ENCODE measurements around the gene C19orf12. TPM values are rescaled to one million over a fixed set of nuclear protein-coding genes. Genes with fewer than 3 reads are reported as not detected.

The C19orf12 gene
- total and polyA plus RNA-seq, 2 donors (not counting 3 experiments of a cell fraction or from before 2014, with no cell fraction given): 20.4 to 22.9 TPM

DNA sequence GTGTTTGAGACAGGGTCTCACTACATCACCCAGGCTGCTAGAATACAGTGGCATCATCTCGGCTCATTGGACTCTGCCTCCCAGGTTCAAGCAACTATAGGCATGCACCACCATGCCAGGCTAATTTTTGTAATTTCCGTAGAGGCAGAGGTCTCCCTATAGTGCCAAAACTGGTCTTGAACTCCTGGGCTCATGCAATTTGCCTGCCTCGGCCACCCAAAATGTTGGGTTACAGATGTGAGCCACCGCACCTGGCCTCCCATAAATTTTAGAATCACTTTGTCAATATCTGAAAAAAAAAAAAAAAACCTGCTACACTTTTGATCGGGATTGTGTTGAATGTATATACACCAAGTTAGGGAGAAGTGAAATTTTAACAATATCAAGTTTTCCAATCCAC lies 61.7 kb downstream of the C19orf12 start:
- no peak overlapping the region for H3K4me3 ChIP-seq (replicated peaks in 1 of 3; ENCODE audit: insufficient read depth in 1 of 3, low read depth in 1 of 3, low read length in 3 of 3)
- no peak overlapping the region for H3K27ac ChIP-seq (ENCODE audit: insufficient read depth, low read depth, low read length)
- FAIRE-seq (no peak), DNase-seq (ENCODE audit: low read depth, low spot score) (no peak)
- H3K4me2 ChIP-seq (ENCODE audit: insufficient read depth, low read length): no peak overlapping the region
- no peak overlapping the region for H3K9ac ChIP-seq (replicated peaks; ENCODE audit: extremely low read depth, insufficient read depth, low read length)
- intact Hi-C loops (cut with micrococcal nuclease): no loop called here
- peaks cover 0 to 18% of the 10 kb centered on the region in 2 experiments for H3K27me3 ChIP-seq (ENCODE audit: control insufficient read depth in 2 of 2, insufficient read depth in 2 of 2, low read length in 2 of 2)
- no peaks in the 10 kb centered on the region for H3K9me3 ChIP-seq (replicated peaks; ENCODE audit: control insufficient read depth, insufficient read depth, low read length)
- no peaks in the 10 kb centered on the region for H3K79me2 ChIP-seq (ENCODE audit: control insufficient read depth, insufficient read depth, low read length)
- no peaks in the 10 kb centered on the region for H3K4me1 ChIP-seq (ENCODE audit: control insufficient read depth, extremely low read depth, insufficient read depth, low read length)
- POLR2A ChIA-PET: no interaction called here
- TF ChIP-seq JUN (IDR thresholded peaks at IDR 0.05; ENCODE audit: borderline replicate concordance, insufficient read depth, insufficient read length, low read depth): no peak
- TF ChIP-seq POLR2A (IDR thresholded peaks at IDR 0.05; ENCODE audit: low read depth, low read length): no peak
- TF ChIP-seq POLR2AphosphoS5 (IDR thresholded peaks at IDR 0.05; ENCODE audit: insufficient read depth, low read depth, low read length): no peak
- no peak for TF ChIP-seq FOS (IDR thresholded peaks at IDR 0.05; ENCODE audit: borderline replicate concordance, insufficient read depth, low read length)
- no peaks in the 10 kb centered on the region for H3K9me1 ChIP-seq (replicated peaks; ENCODE audit: control insufficient read depth, extremely low read depth, insufficient read depth, low read length)
- no peaks in the 10 kb centered on the region for H3K36me3 ChIP-seq (ENCODE audit: control insufficient read depth in 2 of 2, extremely low read depth in 1 of 2, insufficient read depth in 2 of 2, low read length in 2 of 2)
- BruUV-seq (replicated peaks): no TSS peak
- CTCF ChIA-PET: no interaction called here
- no peak overlapping the region for H2AFZ ChIP-seq (ENCODE audit: low read depth, low read length)
- dilution Hi-C loops (cut with MboI; ENCODE audit: extremely low pct_ligation_motif_present, low sequenced_read_pairs): no loop called here
- no peaks in the 10 kb centered on the region for H4K20me1 ChIP-seq (replicated peaks; ENCODE audit: control insufficient read depth, extremely low read depth, insufficient read depth, low read length)

DNA sequence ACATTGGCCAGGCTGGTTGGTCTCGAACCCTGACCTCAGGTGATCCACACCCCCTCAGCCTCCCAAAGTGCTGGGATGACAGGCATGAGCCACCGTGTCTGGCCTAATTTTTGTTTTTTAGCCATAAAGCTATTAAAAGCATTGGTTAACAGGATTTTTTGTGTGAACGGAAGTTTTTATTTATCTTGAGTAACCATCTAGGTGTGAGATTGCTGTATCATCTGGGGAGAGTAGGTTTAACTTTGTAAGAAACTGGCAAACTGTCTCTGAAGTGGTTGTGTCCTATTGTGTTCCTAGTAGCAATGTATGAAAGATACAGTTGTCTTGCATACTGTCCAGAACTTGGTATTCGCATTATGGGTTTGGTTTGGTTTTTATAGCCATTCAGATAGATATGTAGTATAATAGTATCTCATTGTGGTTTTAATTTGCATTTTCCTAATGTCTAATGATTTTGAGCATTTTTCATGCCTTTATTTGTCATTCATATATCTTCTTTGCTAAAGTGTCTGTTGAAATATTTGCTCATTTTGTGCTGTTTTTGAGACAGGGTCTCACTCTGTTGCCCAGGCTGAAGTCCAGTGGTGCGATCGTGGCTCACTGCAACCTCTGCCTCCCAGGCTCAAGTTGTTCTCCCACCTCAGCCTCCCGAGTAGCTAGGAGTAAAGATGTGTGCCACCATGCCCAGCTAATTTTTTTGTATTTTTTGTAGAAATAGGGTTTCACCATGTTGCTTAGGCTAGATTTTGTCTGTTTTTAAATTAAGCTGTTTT lies 63.3 kb downstream of the C19orf12 start:
- BruUV-seq (replicated peaks): no TSS peak
- Histone ChIP-seq H3K9me1 (replicated peaks; ENCODE audit: control insufficient read depth, extremely low read depth, insufficient read depth, low read length) (no peaks in the 10 kb centered on the region), H3K36me3 (ENCODE audit: control insufficient read depth in 2 of 2, extremely low read depth in 1 of 2, insufficient read depth in 2 of 2, low read length in 2 of 2) (no peaks in the 10 kb centered on the region), H3K9me3 (replicated peaks; ENCODE audit: control insufficient read depth, insufficient read depth, low read length) (no peaks in the 10 kb centered on the region), H2AFZ (ENCODE audit: low read depth, low read length) (no peak overlapping the region), H3K9ac (replicated peaks; ENCODE audit: extremely low read depth, insufficient read depth, low read length) (no peak overlapping the region), H3K27ac (ENCODE audit: insufficient read depth, low read depth, low read length) (no peak overlapping the region), H4K20me1 (replicated peaks; ENCODE audit: control insufficient read depth, extremely low read depth, insufficient read depth, low read length) (no peaks in the 10 kb centered on the region), H3K4me3 (replicated peaks in 1 of 3; ENCODE audit: insufficient read depth in 1 of 3, low read depth in 1 of 3, low read length in 3 of 3) (no peak overlapping the region), H3K4me1 (ENCODE audit: control insufficient read depth, extremely low read depth, insufficient read depth, low read length) (no peaks in the 10 kb centered on the region), H3K4me2 (ENCODE audit: insufficient read depth, low read length) (no peak overlapping the region), H3K79me2 (ENCODE audit: control insufficient read depth, insufficient read depth, low read length) (no peaks in the 10 kb centered on the region), H3K27me3 (ENCODE audit: control insufficient read depth in 2 of 2, insufficient read depth in 2 of 2, low read length in 2 of 2) (peaks cover 0 to 18% of the 10 kb centered on the region in 2 experiments)
- TF ChIP-seq POLR2A (IDR thresholded peaks at IDR 0.05; ENCODE audit: low read depth, low read length): no peak
- TF ChIP-seq, protein P1, sequence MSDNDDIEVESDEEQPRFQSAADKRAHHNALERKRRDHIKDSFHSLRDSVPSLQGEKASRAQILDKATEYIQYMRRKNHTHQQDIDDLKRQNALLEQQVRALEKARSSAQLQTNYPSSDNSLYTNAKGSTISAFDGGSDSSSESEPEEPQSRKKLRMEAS (IDR thresholded peaks at IDR 0.05; ENCODE audit: insufficient read depth, insufficient read length): no peak
- TF ChIP-seq JUN (IDR thresholded peaks at IDR 0.05; ENCODE audit: borderline replicate concordance, insufficient read depth, insufficient read length, low read depth): no peak
- no peak for TF ChIP-seq MYC (IDR thresholded peaks at IDR 0.05; ENCODE audit: low read depth, low read length)
- TF ChIP-seq FOS (IDR thresholded peaks at IDR 0.05; ENCODE audit: borderline replicate concordance, insufficient read depth, low read length): no peak
- TF ChIP-seq POLR2AphosphoS5 (IDR thresholded peaks at IDR 0.05; ENCODE audit: insufficient read depth, low read depth, low read length): no peak
- TF ChIP-seq, protein P2, sequence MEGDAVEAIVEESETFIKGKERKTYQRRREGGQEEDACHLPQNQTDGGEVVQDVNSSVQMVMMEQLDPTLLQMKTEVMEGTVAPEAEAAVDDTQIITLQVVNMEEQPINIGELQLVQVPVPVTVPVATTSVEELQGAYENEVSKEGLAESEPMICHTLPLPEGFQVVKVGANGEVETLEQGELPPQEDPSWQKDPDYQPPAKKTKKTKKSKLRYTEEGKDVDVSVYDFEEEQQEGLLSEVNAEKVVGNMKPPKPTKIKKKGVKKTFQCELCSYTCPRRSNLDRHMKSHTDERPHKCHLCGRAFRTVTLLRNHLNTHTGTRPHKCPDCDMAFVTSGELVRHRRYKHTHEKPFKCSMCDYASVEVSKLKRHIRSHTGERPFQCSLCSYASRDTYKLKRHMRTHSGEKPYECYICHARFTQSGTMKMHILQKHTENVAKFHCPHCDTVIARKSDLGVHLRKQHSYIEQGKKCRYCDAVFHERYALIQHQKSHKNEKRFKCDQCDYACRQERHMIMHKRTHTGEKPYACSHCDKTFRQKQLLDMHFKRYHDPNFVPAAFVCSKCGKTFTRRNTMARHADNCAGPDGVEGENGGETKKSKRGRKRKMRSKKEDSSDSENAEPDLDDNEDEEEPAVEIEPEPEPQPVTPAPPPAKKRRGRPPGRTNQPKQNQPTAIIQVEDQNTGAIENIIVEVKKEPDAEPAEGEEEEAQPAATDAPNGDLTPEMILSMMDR (IDR thresholded peaks at IDR 0.05; ENCODE audit: extremely low read depth in 1 of 2, insufficient read depth in 1 of 2, low read depth in 1 of 2, low read length in 2 of 2): no peak
- no peak for TF ChIP-seq GATA2 (IDR thresholded peaks at IDR 0.05; ENCODE audit: insufficient read depth, insufficient read length, low read depth, low read length)
- TF ChIP-seq EZH2 (IDR thresholded peaks at IDR 0.05; ENCODE audit: borderline replicate concordance, low read depth, low read length, severe bottlenecking): no peak
- FAIRE-seq: no peak
- ChIA-PET POLR2A (no interaction called here), CTCF (interaction anchor here (0.6 to 1.4 kb wide), 2 partner anchors 65 to 92 kb away, joined by 3 to 4 read pairs; no protein-coding TSS in a partner anchor)
- dilution Hi-C loops (cut with MboI; ENCODE audit: extremely low pct_ligation_motif_present, low sequenced_read_pairs) (no loop called here), intact Hi-C loops (cut with micrococcal nuclease) (no loop called here)
- no peak for DNase-seq (ENCODE audit: low read depth, low spot score)
